GM03348 (cell line): ENCODE measurements around the gene PDE9A.

Experiments
- DNase-seq: peaks from one replicate; pipeline ENCODE4 v3.0.0; 2012; ENCODE audit warnings: low spot score

The PDE9A gene

GRCh38 chr21:42672699-42673458 is 19.5 kb downstream of the PDE9A start:
- DNase-seq = no peak

DNA sequence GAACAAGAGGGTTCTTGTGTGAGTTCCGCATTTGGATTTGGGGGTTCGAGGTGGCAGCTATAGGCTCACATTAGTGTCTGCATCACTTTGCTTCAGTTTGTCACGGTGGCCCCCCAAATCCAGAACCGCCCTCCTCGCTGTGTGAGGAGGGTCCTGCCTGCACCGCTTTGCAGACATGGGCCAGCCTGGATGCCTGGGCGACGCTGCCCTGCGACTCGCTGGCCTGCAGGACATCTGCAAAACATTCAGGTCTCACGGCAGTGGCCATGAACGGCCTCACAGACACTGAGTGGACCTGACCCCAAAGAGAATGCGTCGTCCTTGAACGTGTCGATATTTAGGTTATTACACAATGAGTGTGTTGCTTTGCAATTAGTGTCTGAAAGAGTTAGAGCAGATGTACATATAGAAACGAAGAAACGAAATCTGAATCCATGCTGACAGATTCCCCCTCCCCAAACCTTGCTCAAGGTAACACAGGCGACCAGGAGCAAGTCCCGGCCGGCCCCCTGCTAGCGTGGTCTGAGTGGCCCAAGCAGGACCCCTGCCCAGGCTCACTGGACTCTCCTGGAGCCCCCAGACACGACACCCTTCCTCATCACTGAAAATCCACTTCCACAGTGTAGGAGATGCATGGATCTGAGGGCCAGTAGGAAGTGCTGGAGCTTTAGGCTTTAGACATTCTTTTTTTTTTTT is 20.4 kb downstream of the PDE9A start:
- DNase-seq = no peak

DNA sequence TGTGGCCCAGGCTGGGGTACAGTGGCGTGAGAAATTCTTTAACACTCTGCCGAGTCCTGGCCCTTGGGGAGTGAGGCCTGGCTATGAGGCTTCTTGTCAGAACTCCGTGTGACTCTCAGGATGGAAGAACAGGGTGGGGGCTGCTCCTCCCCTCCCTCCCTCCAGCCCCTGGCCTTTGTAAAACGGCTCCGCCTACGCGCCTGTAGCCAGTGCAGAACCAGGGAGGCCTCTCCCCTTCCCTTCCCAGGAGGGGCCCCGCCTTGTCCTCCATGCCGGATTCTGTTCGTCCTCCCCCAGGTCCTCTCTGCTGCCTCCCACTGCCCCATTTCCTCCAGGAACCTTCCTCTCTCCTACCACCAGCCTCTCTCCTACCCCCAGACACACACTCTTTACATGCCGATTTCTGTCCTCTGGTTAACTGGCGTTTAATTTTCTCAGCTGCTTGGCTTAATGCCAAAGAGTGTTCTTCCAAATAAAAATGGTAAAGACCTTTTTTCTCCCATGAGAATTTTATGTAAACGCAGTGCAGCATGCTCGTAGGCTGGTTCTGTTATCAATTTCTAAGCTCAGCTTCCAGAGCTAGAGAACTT is 21.0 kb downstream of the PDE9A start:
- no peak for DNase-seq

GRCh38 chr21:42675403-42675802 is 22.0 kb downstream of the PDE9A start:
- DNase-seq = no peak

GRCh38 chr21:42676808-42677207 is 23.4 kb downstream of the PDE9A start:
- DNase-seq = no peak

DNA sequence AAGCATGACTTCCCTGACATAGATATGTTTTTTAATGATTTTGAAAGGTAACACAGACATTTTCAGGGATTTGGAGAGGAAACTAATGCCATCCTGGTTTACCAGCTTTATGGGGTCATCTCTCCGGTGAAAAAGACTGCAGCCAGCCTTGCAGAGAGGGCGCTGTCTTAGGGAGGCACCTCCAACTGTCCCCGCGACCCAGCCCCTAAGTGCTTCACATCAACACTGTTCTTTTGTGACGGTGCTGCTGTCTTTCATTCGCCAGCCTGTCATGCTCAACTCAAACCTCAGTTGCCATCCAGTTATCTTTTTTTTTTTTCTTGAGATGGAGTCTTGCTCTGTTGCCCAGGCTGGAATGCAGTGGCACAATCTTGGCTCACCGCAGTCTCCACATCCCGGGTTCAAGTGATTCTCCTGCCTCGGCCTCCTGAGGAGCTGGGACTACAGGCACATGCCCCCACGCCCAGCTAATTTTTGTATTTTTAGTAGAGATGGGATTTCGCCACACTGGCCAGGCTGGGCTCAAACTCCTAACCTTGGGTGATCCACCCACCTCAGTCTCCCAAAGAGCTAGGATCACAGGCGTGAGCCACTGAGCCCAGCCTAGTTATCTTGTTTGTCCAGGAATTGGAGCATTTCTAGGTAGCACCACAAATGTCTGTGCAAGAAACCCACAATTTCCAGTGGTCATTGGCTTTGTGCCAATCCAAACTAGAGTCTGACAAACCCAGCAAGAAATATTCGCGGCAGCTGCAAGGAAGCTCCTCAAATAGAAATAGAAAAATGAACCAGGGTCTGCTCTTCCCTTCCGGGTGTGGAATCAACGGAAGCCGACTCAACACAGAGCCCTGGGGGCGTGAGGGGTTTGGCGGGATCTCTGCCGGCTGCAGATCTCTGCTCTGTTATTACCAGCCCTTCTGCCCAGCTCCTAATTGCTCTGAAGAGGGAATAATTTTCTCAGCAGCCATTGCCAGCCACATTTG is 24.2 kb downstream of the PDE9A start:
- DNase-seq = no peak

DNA sequence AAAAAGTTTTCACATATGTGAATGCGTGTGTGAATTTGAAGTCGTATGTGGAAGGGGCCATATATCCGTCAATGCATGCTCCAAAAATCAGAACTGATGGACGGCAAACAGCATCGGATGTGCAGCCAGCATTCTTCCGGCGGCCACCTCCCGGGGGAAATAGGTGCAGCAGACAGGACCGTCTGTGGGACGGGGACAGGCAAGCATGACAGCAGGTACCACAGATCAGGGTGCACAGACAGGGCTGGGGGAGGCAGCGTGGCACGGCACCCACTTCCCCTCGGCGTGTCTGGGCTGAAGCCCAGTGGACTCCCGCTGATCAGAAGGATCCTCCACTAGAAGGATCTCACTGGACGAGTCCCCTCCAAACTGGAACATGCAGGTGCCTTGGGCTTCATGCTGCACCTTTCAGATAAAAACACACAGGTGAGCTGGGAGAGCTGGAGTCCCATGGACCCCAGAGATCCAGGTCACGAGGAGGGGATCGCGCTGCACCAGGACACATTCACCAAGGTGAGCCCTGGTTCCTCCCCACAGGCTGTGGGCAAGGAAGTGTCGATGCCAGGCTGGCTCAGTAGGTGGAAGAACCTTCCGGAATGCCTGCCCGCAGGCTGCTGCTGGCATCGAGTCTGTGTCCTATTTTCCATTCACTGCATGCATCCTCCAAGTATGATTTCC is 25.3 kb downstream of the PDE9A start:
- DNase-seq = no peak

DNA sequence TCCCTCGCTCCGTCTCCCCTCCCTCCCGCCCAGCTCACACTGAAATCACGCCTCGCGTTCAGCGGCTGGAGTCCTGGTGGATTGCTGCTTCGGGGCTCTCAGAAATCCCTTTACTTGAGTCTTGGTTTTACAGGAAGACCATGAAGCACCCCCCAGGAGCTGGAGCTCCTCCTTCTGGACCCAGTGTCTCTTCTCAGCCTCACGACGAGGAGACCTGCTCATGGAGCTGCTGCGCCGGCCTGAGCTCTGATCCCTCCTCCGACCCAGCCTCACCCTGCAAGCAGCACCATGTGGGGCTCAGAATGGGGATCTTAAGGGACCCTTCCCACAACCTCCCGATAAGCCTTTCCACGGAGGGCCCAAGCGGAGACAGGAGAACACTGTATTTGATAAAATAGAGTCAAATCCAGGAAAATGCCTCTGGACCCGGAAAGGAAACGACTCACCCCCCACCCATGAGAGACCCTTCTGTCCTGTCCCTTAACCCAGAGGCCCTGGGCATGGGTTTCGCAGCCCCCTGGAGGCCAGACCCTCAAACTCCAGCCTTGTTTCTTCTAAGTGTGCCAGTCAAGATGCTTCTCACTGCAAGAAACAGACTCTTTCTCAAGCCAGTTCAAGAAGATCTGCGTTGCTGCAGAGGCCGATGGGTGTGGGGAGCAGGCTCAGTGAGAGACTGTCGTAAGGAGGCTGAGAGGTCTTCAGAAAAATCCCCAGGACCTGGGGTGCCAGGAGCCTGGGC is 26.1 kb downstream of the PDE9A start:
- no peak for DNase-seq

DNA sequence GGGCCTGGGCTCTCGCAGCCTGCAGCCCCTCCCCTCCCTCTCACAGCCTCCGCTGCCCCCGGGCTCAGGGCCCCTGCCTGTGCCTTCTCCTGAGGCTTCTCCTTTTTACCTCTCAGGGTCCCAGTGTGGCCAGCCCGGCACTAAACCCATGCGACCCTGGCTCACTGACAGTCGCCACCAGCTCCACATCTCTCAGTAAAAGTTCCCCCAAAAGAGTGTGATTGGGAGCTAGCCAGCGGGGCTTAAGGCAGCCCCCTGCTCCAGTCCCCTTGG is 26.6 kb downstream of the PDE9A start:
- DNase-seq = no peak

DNA sequence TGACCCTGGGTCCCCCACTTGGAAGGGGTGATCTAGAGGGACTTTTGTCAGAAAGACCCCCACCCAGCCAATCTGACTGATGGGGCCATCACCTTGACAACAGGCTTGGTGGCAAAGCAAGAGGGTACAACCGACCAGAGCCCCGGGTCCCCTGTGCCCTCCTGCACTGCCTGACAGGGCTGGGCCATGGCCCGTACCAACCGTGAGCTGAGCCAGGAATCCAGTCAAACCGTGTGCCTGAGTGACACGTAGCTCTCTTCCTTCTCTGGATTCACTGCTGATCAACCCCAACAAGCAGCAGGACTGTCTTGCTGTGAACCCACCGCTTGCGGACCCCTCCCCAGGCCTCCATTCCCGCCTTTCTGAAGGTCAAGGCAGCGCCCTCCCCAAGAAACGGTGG is 27.0 kb downstream of the PDE9A start:
- no peak for DNase-seq

- DNase-seq = no peak
Observed at GRCh38 chr21:42681296-42682206, 28.1 kb downstream of the PDE9A start.

- no peak for DNase-seq
Observed at GRCh38 chr21:42682661-42683210, 29.3 kb downstream of the PDE9A start.

GRCh38 chr21:42683371-42684108 is 30.1 kb downstream of the PDE9A start:
- DNase-seq = no peak

- no peak for DNase-seq
Observed at GRCh38 chr21:42684109-42684916, 30.9 kb downstream of the PDE9A start.

- DNase-seq = no peak
Observed at GRCh38 chr21:42685036-42685435, 31.6 kb downstream of the PDE9A start.

DNA sequence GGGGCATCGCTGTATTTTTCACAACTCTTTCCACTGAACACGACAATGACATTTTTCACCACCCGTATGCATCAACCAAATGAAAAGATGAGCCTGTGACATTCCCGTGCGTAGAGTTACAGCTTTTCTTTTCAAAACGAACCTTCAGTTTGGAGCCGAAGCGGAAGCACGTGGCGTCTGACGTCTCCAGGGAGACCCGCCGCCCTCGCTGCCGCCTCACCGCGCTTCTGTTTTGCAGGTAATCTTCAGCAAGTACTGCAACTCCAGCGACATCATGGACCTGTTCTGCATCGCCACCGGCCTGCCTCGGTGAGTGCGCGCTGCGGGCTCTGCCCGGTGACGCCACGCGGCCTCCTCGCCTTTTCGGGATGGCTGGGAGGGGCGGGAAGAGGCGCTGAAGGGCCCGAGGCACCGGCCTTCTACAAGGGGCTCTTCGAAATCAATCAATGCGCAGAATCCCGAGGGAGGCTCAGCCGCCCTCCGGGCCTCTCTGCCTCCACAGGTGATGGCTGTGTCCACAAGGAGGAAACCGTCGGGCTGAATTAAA is 32.6 kb downstream of the PDE9A start:
- DNase-seq = no peak

GRCh38 chr21:42687796-42688195 is 34.4 kb downstream of the PDE9A start:
- no peak for DNase-seq
